K562 (cell line): ENCODE results near the gene SERPINA9. TPM values are rescaled to one million over a fixed set of nuclear protein-coding genes. Genes with fewer than 3 reads are reported as not detected.

Source experiments
- ATAC-seq: fragments of 200-7000 bp; cut with Tn5 transposase; 3 replicates; pipeline ENCODE4 v1.9.1; 2020; ENCODE audit warnings: moderate library complexity
- Bru-seq: library from RNA; stranded (reverse); fragments of 400-500 nt; gene quantifications from one replicate; lab custom pipeline; 2021; lab: Mats Ljungman, UMichigan
- BruChase-seq, 2 experiments: library from RNA; stranded (reverse); fragments of 400-500 nt; gene quantifications; one replicate each; lab custom pipeline; 2021; lab: Mats Ljungman, UMichigan
- BruUV-seq: library from RNA; stranded (reverse); fragments of 400-500 nt; replicated peaks from 2 replicates; lab custom pipeline; 2021; lab: Mats Ljungman, UMichigan
- CTCF ChIA-PET: fragments of 300-600 bp; formaldehyde crosslinking; extraction: SDS; loops from one replicate; lab custom pipeline; 2021; ENCODE audit warnings: low intra/inter-chr PET ratio; lab: Yijun Ruan, JAX
- POLR2A ChIA-PET: fragments of 300-600, 350-650 bp; sonication (Branson Sonifier 250); formaldehyde crosslinking; extraction: SDS; loops from one replicate; lab custom pipeline; 2021; ENCODE audit warnings: antibody characterized with exemption, inconsistent platforms; lab: Yijun Ruan, JAX
- DNase-seq, 4 experiments: peaks; one replicate each; pipeline versions ENCODE4 v3.0.0 to v3.0.0-alpha.2; 2011 to 2018; ENCODE audit warnings: low spot score in 3 of 4, mixed read lengths in 3 of 4; ENCODE audit errors: extremely low read depth in 1 of 4
- FAIRE-seq: peaks from 2 replicates; lab custom pipeline; 2011; peaks lifted over from hg19 to GRCh38; lab: Jason Lieb, UNC
- H2AFZ ChIP-seq: 2 replicates; pipeline ENCODE4 v1.6.0; 2011; ENCODE audit warnings: low read depth, low read length, control low read depth, inconsistent platforms
- H3K27ac ChIP-seq: fragments of 200-600 bp; 3 replicates; pipeline ENCODE4 v1.8.0; 2011; ENCODE audit warnings: low read depth, mild to moderate bottlenecking, control low read depth, inconsistent platforms, low read length, moderate library complexity, mixed read lengths; ENCODE audit errors: extremely low read depth
- H3K27me3 ChIP-seq, 2 experiments: fragments of 300-600 bp in 1 of 2; 2 replicates in 1 of 2; 3 replicates in 1 of 2; pipeline versions ENCODE4 v1.6.0 to v1.8.0; 2011; ENCODE audit warnings: inconsistent platforms in 2 of 2, low read length in 2 of 2, mild to moderate bottlenecking in 1 of 2, mixed read lengths in 1 of 2, moderate library complexity in 1 of 2; ENCODE audit not compliant: control insufficient read depth in 2 of 2, insufficient read depth in 2 of 2
- H3K36me3 ChIP-seq: fragments of 300-600 bp; 3 replicates; pipeline ENCODE4 v1.8.0; 2011; ENCODE audit warnings: mild to moderate bottlenecking, low read length, inconsistent platforms; ENCODE audit not compliant: control insufficient read depth, insufficient read depth
- H3K4me1 ChIP-seq, 2 experiments: fragments of 200-600 bp in 1 of 2; replicated peaks in 1 of 2; 2 replicates in 1 of 2; 3 replicates in 1 of 2; pipeline versions ENCODE4 v1.5.1 to v1.8.0; 2011; ENCODE audit warnings: inconsistent platforms in 2 of 2, low read length in 2 of 2, mild to moderate bottlenecking in 1 of 2, mixed read lengths in 1 of 2, moderate library complexity in 1 of 2; ENCODE audit not compliant: control insufficient read depth in 2 of 2, insufficient read depth in 2 of 2
- H3K4me2 ChIP-seq: 2 replicates; pipeline ENCODE4 v1.6.1; 2011; ENCODE audit warnings: low read length, control low read depth, inconsistent platforms, mixed read lengths; ENCODE audit not compliant: insufficient read depth
- H3K4me3 ChIP-seq: fragments of 200-600 bp; sonication (generic), shearing (Covaris generic); 2 replicates; pipeline ENCODE4 v1.5.1; 2016; ENCODE audit warnings: control low read depth, inconsistent platforms
- H3K79me2 ChIP-seq: fragments of 200-600 bp; 3 replicates; pipeline ENCODE4 v1.8.0; 2011; ENCODE audit warnings: low read length, inconsistent platforms; ENCODE audit not compliant: control insufficient read depth, insufficient read depth
- H3K9ac ChIP-seq, 2 experiments: 2 replicates each; pipeline versions ENCODE4 v1.6.0 to v1.6.1; 2011; ENCODE audit warnings: low read depth in 2 of 2, low read length in 2 of 2, control low read depth in 1 of 2, inconsistent platforms in 1 of 2, mild to moderate bottlenecking in 1 of 2, mixed read lengths in 1 of 2; ENCODE audit not compliant: insufficient read depth in 1 of 2
- H3K9me1 ChIP-seq: one replicate; pipeline ENCODE4 v1.6.0; 2011; ENCODE audit warnings: inconsistent platforms, mild to moderate bottlenecking, low read length, moderate library complexity; ENCODE audit not compliant: control insufficient read depth, insufficient read depth
- H3K9me3 ChIP-seq: replicated peaks from 2 replicates; pipeline ENCODE4 v1.5.1; 2011; ENCODE audit warnings: low read depth, low read length, inconsistent platforms; ENCODE audit not compliant: control insufficient read depth, insufficient read depth
- H4K20me1 ChIP-seq: replicated peaks from 2 replicates; pipeline ENCODE4 v1.6.1; 2011; ENCODE audit warnings: low read length, inconsistent platforms, mixed read lengths; ENCODE audit not compliant: control insufficient read depth, insufficient read depth
- CHD4 ChIP-seq: fragments of 200-600 bp; sonication (generic); IDR thresholded peaks from 3 replicates; pipeline ENCODE4 v1.6.1; 2012; ENCODE audit warnings: low read depth, mild to moderate bottlenecking, mixed read lengths, low read length, inconsistent platforms; ENCODE audit not compliant: insufficient read depth, insufficient replicate concordance, poor library complexity, severe bottlenecking
- CREB5 ChIP-seq: fragments of 250-450 bp; sonication (Bioruptor Pico); IDR thresholded peaks from 2 replicates; pipeline ENCODE4 v1.5.0; 2020; ENCODE audit warnings: mild to moderate bottlenecking
- MXI1 ChIP-seq: IDR thresholded peaks from 2 replicates; pipeline ENCODE4 v1.6.1; 2011; ENCODE audit warnings: low read depth, mild to moderate bottlenecking, improper control_type of control experiment, low read length
- MYNN ChIP-seq, 2 experiments: sonication (generic); formaldehyde crosslinking in 1 of 2; IDR thresholded peaks; 2 replicates each; pipeline versions ENCODE4 v1.5.0 to v1.6.1; 2016 to 2020; ENCODE audit warnings: antibody characterized with exemption in 1 of 2, missing genetic modification reagents in 1 of 2
- SLC30A9 ChIP-seq: fragments of 250-450 bp; sonication (Bioruptor Pico); IDR thresholded peaks from 2 replicates; pipeline ENCODE4 v1.8.0; 2022; ENCODE audit warnings: mild to moderate bottlenecking, moderate library complexity
- STAG1 ChIP-seq: sonication (generic); formaldehyde crosslinking; IDR thresholded peaks from 2 replicates; pipeline ENCODE4 v1.5.0; 2020; ENCODE audit warnings: missing genetic modification reagents, borderline replicate concordance
- TAL1 ChIP-seq: fragments of 450-650 bp; IDR thresholded peaks from 2 replicates; pipeline ENCODE4 v1.6.1; 2016; ENCODE audit warnings: mild to moderate bottlenecking
- TARDBP ChIP-seq: fragments of 450-650 bp; IDR thresholded peaks from 2 replicates; pipeline ENCODE4 v1.6.1; 2016
- ZNF124 ChIP-seq: sonication (generic); formaldehyde crosslinking; IDR thresholded peaks from 2 replicates; pipeline ENCODE4 v1.8.1; 2022; ENCODE audit warnings: missing genetic modification reagents
- ZNF551 ChIP-seq: fragments of 250-450 bp; sonication (Bioruptor Pico); IDR thresholded peaks from 2 replicates; pipeline ENCODE4 v1.5.0; 2021; ENCODE audit warnings: mild to moderate bottlenecking, moderate library complexity
- whole genome bisulfite sequencing: fragments of 100-300 bp; shearing (Covaris generic); methylation state at CpG from one replicate; pipeline ENCODE4 v1.1.6; 2016; ENCODE audit warnings: low coverage, mixed read lengths; ENCODE audit not compliant: insufficient coverage; ENCODE audit errors: missing lambda C conversion rate; 5-methylcytosine and 5-hydroxymethylcytosine counted together
- in situ Hi-C: fragments of 300-500 bp; cut with MboI; formaldehyde crosslinking; loops from 4 replicates; pipeline ENCODE4 v1.15.0; 2018; ENCODE audit warnings: inconsistent platforms, mixed read lengths
- intact Hi-C: fragments of 100-400 bp; cut with micrococcal nuclease; formaldehyde crosslinking; loops from 2 replicates; pipeline ENCODE4 v1.14.2; 2022
- long read RNA-seq, 3 experiments: library from polyadenylated mRNA in 2 of 3; library from RNA in 1 of 3; unstranded in 2 of 3; stranded (forward) in 1 of 3; transcript quantifications; one replicate each; pipeline ENCODE4 v2.0.0, GENCODE V29; 2019 to 2022
- polyA minus RNA-seq, 3 experiments: library from RNA; depleted of rRNA, polyadenylated mRNA; stranded (reverse); fragments of >200 nt; gene quantifications; 2 replicates each; pipeline ENCODE4 v1.2.3, GENCODE V29; 2011
- polyA plus RNA-seq, 8 experiments: library from polyadenylated mRNA; depleted of rRNA in 4 of 8; stranded (reverse) in 5 of 8; unstranded in 3 of 8; fragments of >200 nt; fragmentation: Nextera tagmentation in 2 of 8; fragmentation: Illumina TruSeq in 1 of 8; extraction: Ambion mirVana in 2 of 8; extraction: Trizol in 1 of 8; gene quantifications; 2 replicates each; pipeline versions ENCODE4 v1.2.1 to v1.2.3, GENCODE V29; 2011 to 2014; ENCODE audit warnings: inconsistent platforms in 1 of 8, missing spikeins in 1 of 8
- total RNA-seq, 7 experiments: library from RNA; depleted of rRNA in 6 of 7; stranded (reverse); fragments of >200 nt in 6 of 7; fragmentation: Illumina TruSeq in 2 of 7; extraction: Trizol in 2 of 7; gene quantifications; 2 replicates each; pipeline versions ENCODE4 v1.2.1 to v1.2.3, GENCODE V29; 2011 to 2021; ENCODE audit warnings: low replicate concordance in 1 of 7
- TF ChIP-seq, protein P1 (sequence below), 2 experiments: fragments of 150-350 bp in 1 of 2; IDR thresholded peaks; 2 replicates each; pipeline ENCODE4 v1.6.1; 2012 to 2016; ENCODE audit warnings: low read depth in 2 of 2, low read length in 2 of 2, mild to moderate bottlenecking in 1 of 2, moderate library complexity in 1 of 2

SERPINA9 gene
- total RNA-seq (2011; cell fraction: chromatin; rRNA removed; ENCODE audit: low replicate concordance) = not detected in 2 replicates
- total RNA-seq (2011; cell fraction: nucleolus; rRNA removed) = not detected in 2 replicates
- total RNA-seq (2011; cell fraction: nucleoplasm; rRNA removed) = not detected in 2 replicates
- total RNA-seq (2014; rRNA removed) (not detected in 2 replicates), total RNA-seq (2014; rRNA removed; fragmentation: Illumina TruSeq; extraction: Trizol) (not detected in 2 replicates), total RNA-seq (2015; rRNA removed; fragmentation: Illumina TruSeq; extraction: Trizol) (not detected in 2 replicates), total RNA-seq (2021) (not detected in 2 replicates), polyA plus RNA-seq (2011; rRNA removed) (not detected in 2 replicates), polyA plus RNA-seq (2014; fragmentation: Illumina TruSeq; extraction: Trizol) (not detected in 2 replicates), polyA plus RNA-seq (2014; fragmentation: Nextera tagmentation; extraction: Ambion mirVana) (not detected), polyA plus RNA-seq (2014; rRNA removed) (not detected in 2 replicates), polyA minus RNA-seq (2011; rRNA and poly(A)+ RNA removed) (not detected in 2 replicates), Bru-seq, nascent RNA (not detected), BruChase-seq, experiment 1, labeled RNA remaining after a 2-hour chase (not detected), BruChase-seq, experiment 2, labeled RNA remaining after a 6-hour chase (not detected)
- polyA plus RNA-seq (2011; cell fraction: cytosol; rRNA removed) = not detected in 2 replicates
- polyA plus RNA-seq (2011; cell fraction: nucleus; rRNA removed) = not detected in 2 replicates
- polyA plus RNA-seq (2012) = not detected in 2 replicates
- not detected in 2 replicates for polyA minus RNA-seq (2011; cell fraction: cytosol; rRNA and poly(A)+ RNA removed)
- polyA minus RNA-seq (2011; cell fraction: nucleus; rRNA and poly(A)+ RNA removed) = not detected in 2 replicates
- long read RNA-seq, experiment 1 = 0 reads
- long read RNA-seq, experiment 2 = 0 reads
- long read RNA-seq, experiment 3 = 0 reads

- Histone ChIP-seq H3K9me1 (no peaks in the 10 kb centered on the region), H3K27me3 (no peaks in the 10 kb centered on the region), H3K27ac (no peak within 1 kb of the TSS), H3K9ac (no peak within 1 kb of the TSS), H3K36me3 (no peaks in the 10 kb centered on the region), H4K20me1 (no peaks in the 10 kb centered on the region), H3K4me3 (no peak within 1 kb of the TSS), H3K4me2 (no peak within 1 kb of the TSS), H3K4me1 (no peaks in the 10 kb centered on the region), H2AFZ (no peak within 1 kb of the TSS), H3K9me3 (no peaks in the 10 kb centered on the region), H3K79me2 (no peaks in the 10 kb centered on the region)
- TF ChIP-seq, protein P1, sequence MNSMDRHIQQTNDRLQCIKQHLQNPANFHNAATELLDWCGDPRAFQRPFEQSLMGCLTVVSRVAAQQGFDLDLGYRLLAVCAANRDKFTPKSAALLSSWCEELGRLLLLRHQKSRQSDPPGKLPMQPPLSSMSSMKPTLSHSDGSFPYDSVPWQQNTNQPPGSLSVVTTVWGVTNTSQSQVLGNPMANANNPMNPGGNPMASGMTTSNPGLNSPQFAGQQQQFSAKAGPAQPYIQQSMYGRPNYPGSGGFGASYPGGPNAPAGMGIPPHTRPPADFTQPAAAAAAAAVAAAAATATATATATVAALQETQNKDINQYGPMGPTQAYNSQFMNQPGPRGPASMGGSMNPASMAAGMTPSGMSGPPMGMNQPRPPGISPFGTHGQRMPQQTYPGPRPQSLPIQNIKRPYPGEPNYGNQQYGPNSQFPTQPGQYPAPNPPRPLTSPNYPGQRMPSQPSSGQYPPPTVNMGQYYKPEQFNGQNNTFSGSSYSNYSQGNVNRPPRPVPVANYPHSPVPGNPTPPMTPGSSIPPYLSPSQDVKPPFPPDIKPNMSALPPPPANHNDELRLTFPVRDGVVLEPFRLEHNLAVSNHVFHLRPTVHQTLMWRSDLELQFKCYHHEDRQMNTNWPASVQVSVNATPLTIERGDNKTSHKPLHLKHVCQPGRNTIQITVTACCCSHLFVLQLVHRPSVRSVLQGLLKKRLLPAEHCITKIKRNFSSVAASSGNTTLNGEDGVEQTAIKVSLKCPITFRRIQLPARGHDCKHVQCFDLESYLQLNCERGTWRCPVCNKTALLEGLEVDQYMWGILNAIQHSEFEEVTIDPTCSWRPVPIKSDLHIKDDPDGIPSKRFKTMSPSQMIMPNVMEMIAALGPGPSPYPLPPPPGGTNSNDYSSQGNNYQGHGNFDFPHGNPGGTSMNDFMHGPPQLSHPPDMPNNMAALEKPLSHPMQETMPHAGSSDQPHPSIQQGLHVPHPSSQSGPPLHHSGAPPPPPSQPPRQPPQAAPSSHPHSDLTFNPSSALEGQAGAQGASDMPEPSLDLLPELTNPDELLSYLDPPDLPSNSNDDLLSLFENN (IDR thresholded peaks at IDR 0.05; ENCODE audit: low read depth in 2 of 2, low read length in 2 of 2) = no peak
- TF ChIP-seq STAG1 (CRISPR knock-in tag) (no peak), SLC30A9 (CRISPR knock-in tag) (no peak), ZNF124 (CRISPR knock-in tag) (no peak), TARDBP (no peak), CREB5 (no peak), MYNN (IDR thresholded peaks at IDR 0.05) (no peak), MYNN (CRISPR knock-in tag; IDR thresholded peaks at IDR 0.05) (no peak), TAL1 (no peak), CHD4 (no peak), ZNF551 (CRISPR knock-in tag) (no peak), MXI1 (no peak)
- no TSS peak for BruUV-seq
- ChIA-PET POLR2A (no interaction called here), CTCF (no interaction called here)
- WGBS = 0% methylated on average over 2 of the region's 2 CpGs
- intact Hi-C loops = no loop called here
- DNase-seq = no peak
- FAIRE-seq = no peak
- in situ Hi-C loops = no loop called here
- ATAC-seq = no peak
These were observed at the start of gene SERPINA9 for GRCh38 chr14:94476023-94476422. Gene SERPINA9 (minus strand): TSS chr14:94476197. CDS start chr14:94469840, 6,357 bp downstream.
